OCI-LY1 (cell line): ENCODE results near the gene ACTL10.

Source experiments
- H2AFZ ChIP-seq: fragments of 200-600 bp; sonication (generic), shearing (Covaris generic); 2 replicates; pipeline ENCODE4 v1.6.0; 2014; ENCODE audit warnings: antibody characterized with exemption, mild to moderate bottlenecking, low read length
- H3F3A ChIP-seq: fragments of 200-600 bp; sonication (generic), shearing (Covaris generic); 2 replicates; pipeline ENCODE4 v1.6.0; 2014; ENCODE audit warnings: mild to moderate bottlenecking, antibody characterized with exemption, low read length, moderate library complexity; ENCODE audit not compliant: insufficient read depth
- H3K27ac ChIP-seq: fragments of 200-600 bp; sonication (generic); 2 replicates; pipeline ENCODE4 v1.5.1; 2014; ENCODE audit warnings: low read length, mixed run types, mild to moderate bottlenecking, low read depth; ENCODE audit not compliant: poor library complexity, severe bottlenecking
- H3K27me3 ChIP-seq: fragments of 200-600 bp; sonication (generic); 2 replicates; pipeline ENCODE4 v1.6.0; 2014; ENCODE audit warnings: antibody characterized with exemption, mild to moderate bottlenecking, low read length, moderate library complexity; ENCODE audit not compliant: insufficient read depth
- H3K36me3 ChIP-seq: fragments of 200-600 bp; sonication (generic); 2 replicates; pipeline ENCODE4 v1.6.1; 2014; ENCODE audit warnings: mild to moderate bottlenecking, antibody characterized with exemption, low read length, moderate library complexity, mixed read lengths; ENCODE audit not compliant: insufficient read depth
- H3K4me1 ChIP-seq: fragments of 200-600 bp; sonication (generic); 2 replicates; pipeline ENCODE4 v1.5.1; 2014; ENCODE audit warnings: mild to moderate bottlenecking, low read length, moderate library complexity; ENCODE audit not compliant: insufficient read depth, severe bottlenecking
- H3K4me2 ChIP-seq: fragments of 200-600 bp; sonication (generic), shearing (Covaris generic); 2 replicates; pipeline ENCODE4 v1.6.1; 2014; ENCODE audit warnings: low read length
- H3K4me3 ChIP-seq: fragments of 200-600 bp; sonication (generic); 2 replicates; pipeline ENCODE4 v1.5.1; 2014; ENCODE audit warnings: low read length, low read depth, mild to moderate bottlenecking, mixed read lengths; ENCODE audit not compliant: poor library complexity, severe bottlenecking
- H3K79me2 ChIP-seq: fragments of 200-600 bp; shearing (Covaris generic); 2 replicates; pipeline ENCODE4 v1.6.1; 2016; ENCODE audit warnings: mixed run types, low read length, mixed read lengths; ENCODE audit not compliant: insufficient read depth
- H3K9ac ChIP-seq: fragments of 200-600 bp; sonication (generic), shearing (Covaris generic); 2 replicates; pipeline ENCODE4 v1.6.1; 2014; ENCODE audit warnings: mild to moderate bottlenecking, low read length, mixed read lengths
- H3K9me2 ChIP-seq: fragments of 200-600 bp; sonication (generic), shearing (Covaris generic); 2 replicates; pipeline ENCODE4 v1.6.1; 2014; ENCODE audit warnings: low read depth, mild to moderate bottlenecking, low read length, mixed read lengths
- H3K9me3 ChIP-seq: fragments of 200-600 bp; shearing (Covaris generic); 2 replicates; pipeline ENCODE4 v1.6.1; 2014; ENCODE audit warnings: low read length, mixed read lengths
- H4K20me1 ChIP-seq: fragments of 200-600 bp; sonication (generic), shearing (Covaris generic); 2 replicates; pipeline ENCODE4 v1.6.0; 2016; ENCODE audit warnings: mild to moderate bottlenecking, low read length; ENCODE audit not compliant: insufficient read depth
- CTCF ChIP-seq: fragments of 200-600 bp; sonication (generic), shearing (Covaris generic); IDR thresholded peaks from 2 replicates; pipeline ENCODE4 v1.5.1; 2017; ENCODE audit warnings: mild to moderate bottlenecking, antibody characterized with exemption, low read length, moderate library complexity, mixed read lengths
- EZH2 ChIP-seq: fragments of 200-600 bp; sonication (generic), shearing (Covaris generic); IDR thresholded peaks from 2 replicates; pipeline ENCODE4 v1.8.0; 2017; ENCODE audit warnings: borderline replicate concordance, mixed run types, mild to moderate bottlenecking, antibody characterized with exemption, low read length, moderate library complexity, mixed read lengths

Gene ACTL10

GRCh38 chr20:33669224-33669623, 2.5 kb downstream of the ACTL10 start:
- Histone ChIP-seq H3K9ac (no peak overlapping the region), H2AFZ (no peak overlapping the region), H3K36me3 (peaks cover 50% of the 10 kb centered on the region), H4K20me1 (no peaks in the 10 kb centered on the region), H3K4me3 (no peak overlapping the region), H3K27ac (peak overlapping the region; percentile 80), H3K27me3 (no peaks in the 10 kb centered on the region), H3F3A (no peaks in the 10 kb centered on the region), H3K9me3 (no peaks in the 10 kb centered on the region), H3K4me1 (peaks cover 89% of the 10 kb centered on the region), H3K4me2 (peak overlapping the region; percentile 19; the same call in 1 of the 2 replicates), H3K79me2 (peaks cover 11% of the 10 kb centered on the region), H3K9me2 (no peaks in the 10 kb centered on the region)
- TF ChIP-seq CTCF (no peak), EZH2 (no peak)

DNA sequence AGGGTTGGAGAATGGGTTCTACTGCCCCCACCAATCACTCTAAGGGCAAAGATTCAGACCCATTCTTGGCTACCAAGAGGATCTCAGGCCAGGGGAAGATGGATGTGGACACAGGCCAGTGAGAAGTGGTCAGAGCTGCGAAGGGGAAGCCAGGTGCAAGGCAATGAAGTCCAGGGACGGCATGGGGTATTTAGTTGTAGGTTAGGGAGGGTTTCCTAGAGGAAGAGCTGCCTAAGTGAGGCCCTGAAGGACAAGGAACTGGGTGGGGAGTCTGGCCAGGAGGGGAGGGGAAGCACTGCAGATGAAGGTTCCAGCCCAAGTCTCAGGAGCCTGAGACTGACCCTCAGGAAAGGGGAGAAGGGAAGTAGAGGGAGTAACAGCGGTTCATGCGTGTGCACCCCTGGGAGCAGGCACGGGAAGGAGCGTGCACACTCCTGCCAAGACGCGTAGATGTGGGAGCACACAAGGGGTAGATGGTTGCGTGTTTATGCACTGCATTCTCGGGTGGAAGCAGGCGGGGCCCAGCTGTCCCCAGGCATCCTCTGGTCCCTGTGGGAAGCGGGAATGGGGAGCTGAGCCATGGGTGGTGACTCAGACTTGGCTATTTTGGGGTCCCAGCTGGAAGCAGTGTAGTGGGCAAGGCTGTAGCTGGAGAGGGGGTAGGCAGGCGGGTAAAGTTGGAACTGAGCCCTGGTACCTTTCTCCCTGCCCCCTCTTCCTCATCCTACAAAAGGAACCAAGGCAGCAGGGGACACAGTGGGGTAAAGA, 3.3 kb downstream of the ACTL10 start:
- Histone ChIP-seq H3K4me3 (no peak overlapping the region), H2AFZ (no peak overlapping the region), H4K20me1 (no peaks in the 10 kb centered on the region), H3K4me2 (peak overlapping the region; percentile 19; the same call in 1 of the 2 replicates), H3K36me3 (peaks cover 50% of the 10 kb centered on the region), H3K27ac (peak overlapping the region; percentile 80), H3K4me1 (peaks cover 88% of the 10 kb centered on the region), H3F3A (no peaks in the 10 kb centered on the region), H3K9me3 (no peaks in the 10 kb centered on the region), H3K79me2 (peaks cover 11% of the 10 kb centered on the region), H3K27me3 (no peaks in the 10 kb centered on the region), H3K9ac (peak overlapping the region; percentile 19; the same call in 1 of the 2 replicates), H3K9me2 (no peaks in the 10 kb centered on the region)
- no peak for TF ChIP-seq CTCF
- TF ChIP-seq EZH2, result no peak

DNA sequence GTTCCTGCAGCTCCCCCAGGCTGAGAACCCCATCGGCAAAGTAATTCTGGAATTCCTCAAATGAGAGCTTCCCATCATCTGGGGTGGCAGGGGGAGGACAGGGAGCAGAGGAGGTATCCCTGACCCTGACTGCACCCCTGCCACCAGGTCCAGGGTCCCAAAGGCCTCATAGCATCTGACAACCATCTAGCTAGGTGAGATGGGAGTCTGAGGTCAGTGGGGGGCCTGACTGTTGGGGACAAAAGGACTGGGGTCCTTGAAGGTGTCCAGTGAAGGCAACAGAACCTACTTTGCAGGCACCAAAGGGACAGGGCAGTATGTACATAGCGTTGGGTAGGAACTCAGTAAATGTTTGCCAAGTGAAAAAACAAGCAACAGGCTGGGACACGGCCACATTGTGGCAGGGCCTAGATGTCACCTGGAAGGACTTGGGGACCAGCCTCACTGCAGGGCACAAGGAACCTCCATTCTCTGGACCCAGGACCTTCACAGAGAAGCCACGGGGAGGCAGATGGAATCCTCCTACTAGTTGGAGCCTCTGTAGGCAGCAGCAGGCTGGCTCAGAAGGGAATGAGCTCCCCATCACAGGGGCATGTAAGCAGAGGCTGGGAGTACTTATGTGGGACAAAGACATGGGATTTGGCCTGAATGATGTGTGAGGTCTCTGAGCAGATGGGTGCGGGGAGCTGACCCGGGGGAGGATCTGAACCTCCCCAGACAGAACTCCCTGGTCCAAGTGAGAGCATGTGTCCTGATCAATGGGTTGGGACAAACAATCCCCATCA, 4.2 kb downstream of the ACTL10 start:
- H3K36me3 ChIP-seq, result peaks cover 56% of the 10 kb centered on the region
- no peak overlapping the region for H2AFZ ChIP-seq
- H3K9ac ChIP-seq, result no peak overlapping the region; the same call in 1 of the 2 replicates
- no peak overlapping the region for H3K4me3 ChIP-seq
- H3K27ac ChIP-seq, result peak overlapping the region; percentile 80
- no peaks in the 10 kb centered on the region for H3F3A ChIP-seq
- TF ChIP-seq EZH2 (no peak), CTCF (no peak)
- H3K4me2 ChIP-seq, result peak overlapping the region; percentile 80; the same call in 1 of the 2 replicates
- H3K27me3 ChIP-seq, result no peaks in the 10 kb centered on the region
- H4K20me1 ChIP-seq, result no peaks in the 10 kb centered on the region
- H3K79me2 ChIP-seq, result peaks cover 11% of the 10 kb centered on the region
- no peaks in the 10 kb centered on the region for H3K9me3 ChIP-seq
- H3K9me2 ChIP-seq, result no peaks in the 10 kb centered on the region
- peaks cover 88% of the 10 kb centered on the region for H3K4me1 ChIP-seq
